GM23338 (cell line): ENCODE data around the gene ACO2. TPM values are rescaled to one million over a fixed set of nuclear protein-coding genes. Genes with fewer than 3 reads are reported as not detected.

Source experiments
- ATAC-seq: fragments of 200-7000 bp; cut with Tn5 transposase; 3 replicates; pipeline ENCODE4 v1.9.1; 2020
- DNase-seq: peaks from one replicate; pipeline ENCODE4 v3.0.0-alpha.2; 2015; ENCODE audit warnings: low spot score
- H2AFZ ChIP-seq: fragments of 200-600 bp; sonication (generic); 2 replicates; pipeline ENCODE4 v1.8.0; 2016; ENCODE audit warnings: antibody characterized with exemption, mild to moderate bottlenecking, moderate library complexity
- H3F3A ChIP-seq: fragments of 200-600 bp; sonication (generic); replicated peaks from 2 replicates; pipeline ENCODE4 v1.8.0; 2017; ENCODE audit warnings: antibody characterized with exemption, mixed run types, low read depth
- H3K27ac ChIP-seq: fragments of 200-600 bp; sonication (generic); 2 replicates; pipeline ENCODE4 v1.6.1; 2016; ENCODE audit warnings: low read depth
- H3K27me3 ChIP-seq: fragments of 200-600 bp; sonication (generic); 2 replicates; pipeline ENCODE4 v1.8.0; 2016; ENCODE audit warnings: mild to moderate bottlenecking, mixed run types, moderate library complexity; ENCODE audit not compliant: insufficient read depth
- H3K36me3 ChIP-seq: fragments of 200-600 bp; sonication (generic); 2 replicates; pipeline ENCODE4 v1.8.0; 2016; ENCODE audit warnings: mild to moderate bottlenecking; ENCODE audit not compliant: insufficient read depth
- H3K4me1 ChIP-seq: fragments of 200-600 bp; sonication (generic); 2 replicates; pipeline ENCODE4 v1.8.0; 2016; ENCODE audit warnings: mild to moderate bottlenecking, moderate library complexity; ENCODE audit not compliant: insufficient read depth
- H3K4me2 ChIP-seq: fragments of 200-600 bp; sonication (generic); 2 replicates; pipeline ENCODE4 v1.7.1; 2017; ENCODE audit warnings: mixed run types
- H3K4me3 ChIP-seq: fragments of 200-600 bp; sonication (generic); 2 replicates; pipeline ENCODE4 v1.6.1; 2016; ENCODE audit warnings: mixed run types
- H3K79me2 ChIP-seq: fragments of 200-600 bp; sonication (generic); replicated peaks from 2 replicates; pipeline ENCODE4 v1.8.0; 2017; ENCODE audit warnings: mild to moderate bottlenecking; ENCODE audit not compliant: insufficient read depth
- H3K9me2 ChIP-seq: fragments of 200-600 bp; sonication (generic); 2 replicates; pipeline ENCODE4 v1.8.0; 2017; ENCODE audit not compliant: insufficient read depth
- H4K20me1 ChIP-seq: fragments of 200-600 bp; sonication (generic); replicated peaks from 2 replicates; pipeline ENCODE4 v1.8.0; 2017; ENCODE audit warnings: mild to moderate bottlenecking; ENCODE audit not compliant: insufficient read depth
- H3K27ac Mint-ChIP-seq: 2 replicates; pipeline ENCODE4 v1.8.0; 2020; ENCODE audit warnings: inconsistent platforms, mild to moderate bottlenecking, moderate library complexity, mixed read lengths
- H3K27me3 Mint-ChIP-seq: 3 replicates; pipeline ENCODE4 v1.8.0; 2022; ENCODE audit warnings: low read depth, mild to moderate bottlenecking, moderate library complexity, mixed read lengths, inconsistent platforms; ENCODE audit not compliant: insufficient read depth, poor library complexity
- H3K36me3 Mint-ChIP-seq: 3 replicates; pipeline ENCODE4 v1.8.0; 2021; ENCODE audit warnings: low read depth, mild to moderate bottlenecking, inconsistent platforms, moderate library complexity, mixed read lengths
- H3K4me1 Mint-ChIP-seq: 3 replicates; pipeline ENCODE4 v1.8.0; 2020; ENCODE audit warnings: mild to moderate bottlenecking, inconsistent platforms, mixed read lengths
- H3K4me3 Mint-ChIP-seq: 3 replicates; pipeline ENCODE4 v1.8.0; 2021; ENCODE audit warnings: moderate library complexity, mild to moderate bottlenecking, inconsistent platforms, mixed read lengths
- H3K9me3 Mint-ChIP-seq: 3 replicates; pipeline ENCODE4 v1.8.0; 2020; ENCODE audit warnings: moderate library complexity, mild to moderate bottlenecking, inconsistent platforms, mixed read lengths
- CREB1 ChIP-seq: fragments of 250-450 bp; sonication (Bioruptor Pico); IDR thresholded peaks from 2 replicates; pipeline ENCODE4 v1.5.0; 2020; ENCODE audit warnings: low read depth, mild to moderate bottlenecking, moderate library complexity
- ETS1 ChIP-seq: IDR thresholded peaks from 2 replicates; pipeline ENCODE4 v1.6.1; 2016; ENCODE audit warnings: antibody characterized with exemption
- EZH2 ChIP-seq: fragments of 200-600 bp; sonication (generic); IDR thresholded peaks from one replicate; pipeline ENCODE4 v1.8.0; 2017; ENCODE audit warnings: antibody characterized with exemption, mild to moderate bottlenecking, low read depth; ENCODE audit not compliant: unreplicated experiment
- EZH2phosphoT487 ChIP-seq: fragments of 200-600 bp; sonication (generic); IDR thresholded peaks from one replicate; pipeline ENCODE4 v1.8.1; 2018; ENCODE audit warnings: antibody characterized with exemption; ENCODE audit not compliant: unreplicated experiment
- JUNB ChIP-seq: IDR thresholded peaks from one replicate; pipeline ENCODE4 v1.6.1; 2016; ENCODE audit warnings: antibody characterized with exemption; ENCODE audit not compliant: unreplicated experiment
- NANOG ChIP-seq: IDR thresholded peaks from 2 replicates; pipeline ENCODE4 v1.6.1; 2016; ENCODE audit warnings: antibody characterized with exemption, borderline replicate concordance
- POLR2AphosphoS5 ChIP-seq: IDR thresholded peaks from 2 replicates; pipeline ENCODE4 v1.6.1; 2016; ENCODE audit warnings: antibody characterized with exemption, low read depth
- ZNF331 ChIP-seq: fragments of 250-450 bp; sonication (Bioruptor Pico); IDR thresholded peaks from 2 replicates; pipeline ENCODE4 v1.5.0; 2020; ENCODE audit warnings: low read depth, mild to moderate bottlenecking, moderate library complexity
- polyA plus RNA-seq: library from polyadenylated mRNA; unstranded; fragments of >200 nt; fragmentation: Nextera tagmentation; extraction: Ambion mirVana; gene quantifications from 2 replicates; pipeline ENCODE4 v1.2.1, GENCODE V29; 2016
- total RNA-seq: library from RNA; depleted of rRNA; stranded (reverse); fragments of >200 nt; shearing (Covaris generic); gene quantifications from 2 replicates; pipeline ENCODE4 v1.2.3, GENCODE V29; 2014
- TF ChIP-seq, protein P1 (sequence below), 2 experiments: fragments of 200-600 bp in 1 of 2; sonication (generic) in 1 of 2; conservative IDR thresholded peaks; 2 replicates each; pipeline versions ENCODE4 v1.5.1 to v1.6.1; 2016 to 2017; ENCODE audit warnings: antibody characterized with exemption in 2 of 2, low read depth in 2 of 2, mild to moderate bottlenecking in 2 of 2, moderate library complexity in 1 of 2
- TF ChIP-seq, protein P2 (sequence below): IDR thresholded peaks from one replicate; pipeline ENCODE4 v1.6.1; 2018; ENCODE audit warnings: antibody characterized with exemption; ENCODE audit not compliant: unreplicated experiment

The ACO2 gene
- total and polyA plus RNA-seq, 2 experiments from 2014 or later: 36.2 to 79.7 TPM

DNA sequence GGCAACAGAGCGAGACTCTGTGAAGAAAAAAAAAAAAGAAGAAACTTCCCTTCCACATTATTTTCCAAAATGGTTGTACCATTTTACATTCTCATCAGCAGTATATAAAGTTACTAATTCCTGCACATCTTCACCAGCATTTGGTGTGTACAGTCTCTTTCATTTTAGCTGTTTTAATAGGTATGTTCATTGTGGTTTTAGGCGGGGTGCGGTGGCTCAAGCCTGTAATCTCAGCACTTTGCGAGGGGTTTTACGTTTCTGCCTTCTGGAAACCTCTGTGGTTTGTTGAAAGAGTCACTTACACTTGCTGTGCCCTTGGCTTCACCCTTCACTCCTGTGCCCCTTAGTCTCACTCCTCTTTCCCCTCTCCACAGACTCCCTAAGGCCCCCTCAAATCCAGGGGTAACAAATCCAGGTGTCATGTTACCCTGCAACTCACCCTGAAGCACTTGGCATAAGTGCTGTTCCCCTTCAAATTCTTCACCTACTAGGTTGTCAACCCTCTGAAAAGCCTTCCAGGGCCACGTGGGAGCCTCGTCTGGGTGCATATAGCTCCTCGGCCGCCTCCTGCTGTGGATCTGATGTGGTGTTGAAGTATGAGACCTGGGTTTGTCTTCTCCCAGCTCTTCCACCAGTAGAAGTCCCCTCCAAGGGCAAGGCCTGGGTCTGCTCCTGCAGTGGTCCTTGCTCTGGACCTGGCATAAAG lies 43.1 kb upstream of the ACO2 start:
- Histone ChIP-seq H3K4me2 (no peak overlapping the region), H3K79me2 (no peaks in the 10 kb centered on the region), H3F3A (0 out of 2 replicates have a peak, but pooled peaks cover 5% of the 10 kb centered on the region), H3K9me2 (no peaks in the 10 kb centered on the region), H3K36me3 (no peaks in the 10 kb centered on the region), H3K4me3 (no peak overlapping the region), H3K27me3 (no peaks in the 10 kb centered on the region), H3K27ac (no peak overlapping the region; the same call in 1 of the 2 replicates), H3K4me1 (no peaks in the 10 kb centered on the region), H4K20me1 (no peaks in the 10 kb centered on the region), H2AFZ (no peak overlapping the region)
- no peak for DNase-seq
- H3K9me3 Mint-ChIP-seq: no peaks in the 10 kb centered on the region
- H3K27me3 Mint-ChIP-seq: peaks cover 8% of the 10 kb centered on the region
- no peak overlapping the region for H3K4me3 Mint-ChIP-seq
- H3K27ac Mint-ChIP-seq: no peak overlapping the region
- no peak for TF ChIP-seq ETS1
- TF ChIP-seq, protein P1, sequence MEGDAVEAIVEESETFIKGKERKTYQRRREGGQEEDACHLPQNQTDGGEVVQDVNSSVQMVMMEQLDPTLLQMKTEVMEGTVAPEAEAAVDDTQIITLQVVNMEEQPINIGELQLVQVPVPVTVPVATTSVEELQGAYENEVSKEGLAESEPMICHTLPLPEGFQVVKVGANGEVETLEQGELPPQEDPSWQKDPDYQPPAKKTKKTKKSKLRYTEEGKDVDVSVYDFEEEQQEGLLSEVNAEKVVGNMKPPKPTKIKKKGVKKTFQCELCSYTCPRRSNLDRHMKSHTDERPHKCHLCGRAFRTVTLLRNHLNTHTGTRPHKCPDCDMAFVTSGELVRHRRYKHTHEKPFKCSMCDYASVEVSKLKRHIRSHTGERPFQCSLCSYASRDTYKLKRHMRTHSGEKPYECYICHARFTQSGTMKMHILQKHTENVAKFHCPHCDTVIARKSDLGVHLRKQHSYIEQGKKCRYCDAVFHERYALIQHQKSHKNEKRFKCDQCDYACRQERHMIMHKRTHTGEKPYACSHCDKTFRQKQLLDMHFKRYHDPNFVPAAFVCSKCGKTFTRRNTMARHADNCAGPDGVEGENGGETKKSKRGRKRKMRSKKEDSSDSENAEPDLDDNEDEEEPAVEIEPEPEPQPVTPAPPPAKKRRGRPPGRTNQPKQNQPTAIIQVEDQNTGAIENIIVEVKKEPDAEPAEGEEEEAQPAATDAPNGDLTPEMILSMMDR (conservative IDR thresholded peaks at IDR 0.05; ENCODE audit: low read depth in 2 of 2): no peak
- H3K4me1 Mint-ChIP-seq: peaks cover 3% of the 10 kb centered on the region
- peak; percentile 30 for ATAC-seq
- H3K36me3 Mint-ChIP-seq: peaks cover 11% of the 10 kb centered on the region

- Histone ChIP-seq H3K79me2 (no peaks in the 10 kb centered on the region), H2AFZ (no peak overlapping the region), H3K4me2 (no peak overlapping the region), H3K27me3 (no peaks in the 10 kb centered on the region), H3K4me3 (no peak overlapping the region), H3F3A (0 out of 2 replicates have a peak, but pooled peaks cover 12% of the 10 kb centered on the region), H4K20me1 (peaks cover 13% of the 10 kb centered on the region), H3K9me2 (no peaks in the 10 kb centered on the region), H3K4me1 (no peaks in the 10 kb centered on the region), H3K36me3 (no peaks in the 10 kb centered on the region), H3K27ac (no peak overlapping the region)
- H3K4me3 Mint-ChIP-seq: no peak overlapping the region; the same call in 2 of the 3 replicates
- H3K27ac Mint-ChIP-seq: no peak overlapping the region
- H3K27me3 Mint-ChIP-seq: peaks cover 11% of the 10 kb centered on the region
- H3K36me3 Mint-ChIP-seq: peaks cover 23% of the 10 kb centered on the region
- DNase-seq (no peak), ATAC-seq (peak; percentile 32; the same call in 2 of the 3 replicates)
- H3K4me1 Mint-ChIP-seq: peaks cover 3% of the 10 kb centered on the region
- H3K9me3 Mint-ChIP-seq: no peaks in the 10 kb centered on the region; the same call in 2 of the 3 replicates
- TF ChIP-seq ZNF331 (no peak), POLR2AphosphoS5 (no peak), EZH2phosphoT487 (no peak), JUNB (no peak), NANOG (no peak), ETS1 (no peak), CREB1 (CRISPR knock-in tag) (no peak), EZH2 (no peak)
- TF ChIP-seq, protein P2, sequence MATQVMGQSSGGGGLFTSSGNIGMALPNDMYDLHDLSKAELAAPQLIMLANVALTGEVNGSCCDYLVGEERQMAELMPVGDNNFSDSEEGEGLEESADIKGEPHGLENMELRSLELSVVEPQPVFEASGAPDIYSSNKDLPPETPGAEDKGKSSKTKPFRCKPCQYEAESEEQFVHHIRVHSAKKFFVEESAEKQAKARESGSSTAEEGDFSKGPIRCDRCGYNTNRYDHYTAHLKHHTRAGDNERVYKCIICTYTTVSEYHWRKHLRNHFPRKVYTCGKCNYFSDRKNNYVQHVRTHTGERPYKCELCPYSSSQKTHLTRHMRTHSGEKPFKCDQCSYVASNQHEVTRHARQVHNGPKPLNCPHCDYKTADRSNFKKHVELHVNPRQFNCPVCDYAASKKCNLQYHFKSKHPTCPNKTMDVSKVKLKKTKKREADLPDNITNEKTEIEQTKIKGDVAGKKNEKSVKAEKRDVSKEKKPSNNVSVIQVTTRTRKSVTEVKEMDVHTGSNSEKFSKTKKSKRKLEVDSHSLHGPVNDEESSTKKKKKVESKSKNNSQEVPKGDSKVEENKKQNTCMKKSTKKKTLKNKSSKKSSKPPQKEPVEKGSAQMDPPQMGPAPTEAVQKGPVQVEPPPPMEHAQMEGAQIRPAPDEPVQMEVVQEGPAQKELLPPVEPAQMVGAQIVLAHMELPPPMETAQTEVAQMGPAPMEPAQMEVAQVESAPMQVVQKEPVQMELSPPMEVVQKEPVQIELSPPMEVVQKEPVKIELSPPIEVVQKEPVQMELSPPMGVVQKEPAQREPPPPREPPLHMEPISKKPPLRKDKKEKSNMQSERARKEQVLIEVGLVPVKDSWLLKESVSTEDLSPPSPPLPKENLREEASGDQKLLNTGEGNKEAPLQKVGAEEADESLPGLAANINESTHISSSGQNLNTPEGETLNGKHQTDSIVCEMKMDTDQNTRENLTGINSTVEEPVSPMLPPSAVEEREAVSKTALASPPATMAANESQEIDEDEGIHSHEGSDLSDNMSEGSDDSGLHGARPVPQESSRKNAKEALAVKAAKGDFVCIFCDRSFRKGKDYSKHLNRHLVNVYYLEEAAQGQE: no peak
- TF ChIP-seq, protein P1 (conservative IDR thresholded peaks at IDR 0.05; ENCODE audit: low read depth in 2 of 2): no peak
These were observed 39.5 kb upstream of the ACO2 start for GRCh38 chr22:41429232-41429950.
